Stimulated activated CD4-positive, alpha-beta T cell treated with anti-CD3 and anti-CD28 coated beads, Interleukin-1b, Interleukin-23, amount 100 ng/mL, for 1 hour (primary cell): ENCODE data around the gene MAMLD1.

ENCODE experiments used
- DNase-seq, 2 donors: peaks; one replicate each; pipeline ENCODE4 v3.0.0-alpha.2; 2020; ENCODE audit warnings: low read depth in 2 of 2

MAMLD1 gene

GRCh38 chrX:150502091-150502490, 139.0 kb downstream of the MAMLD1 start:
- DNase-seq, result no peak

- DNase-seq, result no peak
Observed at GRCh38 chrX:150502979-150503897, 140.1 kb downstream of the MAMLD1 start.

DNA sequence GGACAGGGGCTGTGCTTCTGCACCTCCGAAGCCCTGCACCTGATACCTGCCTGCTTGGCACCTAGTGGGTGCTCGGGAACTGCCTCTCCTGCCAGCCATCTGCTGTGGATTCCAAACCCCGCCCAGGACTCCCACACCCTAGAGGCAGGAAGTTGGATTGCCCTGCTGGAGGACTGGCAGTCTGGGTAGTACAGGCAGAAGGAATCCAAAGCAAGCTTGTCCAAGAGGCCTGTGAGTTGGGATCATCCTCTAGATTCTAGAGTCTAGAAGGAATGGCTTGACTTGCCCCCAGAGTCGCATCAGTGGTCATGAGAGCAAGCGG, 140.7 kb downstream of the MAMLD1 start:
- no peak for DNase-seq

GRCh38 chrX:150504397-150505182, 141.5 kb downstream of the MAMLD1 start:
- no peak for DNase-seq

- DNase-seq, result no peak
Observed at GRCh38 chrX:150506020-150506419, 142.9 kb downstream of the MAMLD1 start.

- DNase-seq, result no peak
Observed at GRCh38 chrX:150506486-150506885, 143.4 kb downstream of the MAMLD1 start.

- no peak for DNase-seq
Observed at GRCh38 chrX:150507251-150507856, 144.2 kb downstream of the MAMLD1 start.

DNA sequence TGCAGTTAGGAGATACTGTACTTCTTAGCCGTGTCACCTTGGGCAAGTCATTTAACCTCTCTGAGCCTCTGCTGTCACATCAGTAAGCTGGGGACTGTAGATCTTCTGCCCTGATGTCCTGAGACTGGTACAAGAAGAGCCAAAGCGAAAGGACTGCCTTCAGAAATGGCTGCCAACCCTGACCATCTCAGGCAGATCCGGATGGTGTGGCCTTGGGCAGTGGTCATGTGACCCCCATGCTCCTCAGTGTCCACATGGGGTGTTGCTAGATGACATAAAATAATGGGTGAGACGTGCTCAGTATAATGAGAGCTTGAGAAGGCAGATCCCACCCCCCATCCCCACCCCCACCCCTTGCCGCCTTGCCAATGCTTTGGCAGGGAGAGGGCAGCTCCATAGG, 144.9 kb downstream of the MAMLD1 start:
- no peak for DNase-seq

DNA sequence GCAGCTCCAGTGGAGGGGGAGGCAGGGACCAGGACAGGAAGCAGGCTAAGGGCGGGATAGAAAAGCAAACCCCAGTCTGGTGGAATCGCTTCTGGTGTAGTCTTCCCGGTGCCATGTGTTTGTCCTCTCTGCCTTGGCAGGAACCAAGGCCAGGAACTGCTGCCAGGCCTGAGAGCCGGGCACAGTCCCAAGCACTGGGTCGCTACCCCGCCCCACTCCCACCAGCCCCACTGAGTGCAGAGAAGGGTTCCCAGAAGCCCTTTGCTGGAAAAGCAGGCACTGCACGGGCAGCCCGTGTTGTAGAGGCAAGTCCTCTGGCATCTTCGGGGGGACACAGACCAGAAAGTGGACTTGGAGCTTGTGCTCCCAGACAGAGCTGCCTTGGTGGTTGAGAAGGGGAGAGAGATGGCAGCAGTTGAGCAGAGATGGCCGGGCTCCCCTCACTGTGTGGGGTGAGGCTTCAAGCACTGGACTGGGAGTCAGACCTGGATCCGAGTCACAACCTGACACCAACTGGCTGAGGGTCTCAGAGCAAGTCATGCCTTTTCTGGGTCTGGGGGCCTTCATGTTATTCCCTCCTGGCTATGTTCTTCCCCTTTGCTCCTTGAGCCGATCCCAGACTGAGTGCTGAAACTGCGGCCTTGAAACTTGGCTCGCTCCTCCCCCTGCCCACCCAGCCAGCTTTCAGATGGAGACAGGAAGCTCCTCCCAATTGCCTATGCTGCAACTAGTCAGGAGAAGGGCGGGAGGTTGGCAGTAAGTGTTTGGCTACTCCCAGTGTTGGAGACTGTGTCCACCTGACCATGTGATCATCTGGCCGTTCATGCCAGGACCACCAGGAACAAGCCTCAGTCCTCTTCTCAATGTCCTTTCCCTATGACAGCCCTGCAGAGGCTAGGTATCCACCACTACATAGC, 145.6 kb downstream of the MAMLD1 start:
- DNase-seq, result no peak

- no peak for DNase-seq
Observed at GRCh38 chrX:150509703-150510102, 146.6 kb downstream of the MAMLD1 start.

DNA sequence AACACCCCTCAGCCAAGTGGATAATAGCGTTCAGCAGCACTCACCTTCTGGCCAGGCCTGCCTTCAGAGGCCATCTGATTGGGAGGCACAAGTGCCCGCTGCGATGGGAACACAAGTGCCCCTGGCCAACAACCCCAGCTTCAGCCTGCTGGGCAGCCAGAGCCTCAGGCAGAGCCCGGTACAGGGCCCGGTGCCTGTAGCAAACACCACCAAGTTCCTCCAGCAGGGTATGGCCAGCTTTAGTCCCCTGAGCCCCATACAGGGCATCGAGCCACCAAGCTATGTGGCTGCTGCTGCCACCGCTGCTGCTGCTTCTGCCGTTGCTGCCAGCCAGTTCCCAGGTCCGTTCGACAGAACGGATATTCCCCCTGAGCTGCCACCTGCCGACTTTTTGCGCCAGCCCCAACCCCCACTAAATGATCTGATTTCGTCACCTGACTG, 149.4 kb downstream of the MAMLD1 start:
- DNase-seq, result no peak

DNA sequence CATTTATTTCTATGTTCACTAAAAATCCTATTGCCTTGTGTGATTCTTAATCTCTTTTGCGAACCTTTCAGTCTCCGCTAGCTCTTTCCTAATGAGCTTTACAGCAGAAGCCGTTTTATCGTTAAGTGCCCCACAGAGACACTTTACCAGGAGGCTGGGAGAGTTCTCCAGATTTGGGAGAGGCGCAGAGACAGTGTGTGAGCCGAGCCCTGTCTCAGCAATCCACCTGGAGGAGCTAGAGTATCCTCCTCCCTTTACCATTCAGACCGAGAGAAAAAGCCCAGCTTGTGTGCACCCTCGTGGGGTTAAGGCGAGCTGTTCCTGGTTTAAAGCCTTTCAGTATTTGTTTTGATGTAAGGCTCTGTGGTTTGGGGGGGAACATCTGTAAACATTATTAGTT, 150.4 kb downstream of the MAMLD1 start:
- DNase-seq, result no peak

DNA sequence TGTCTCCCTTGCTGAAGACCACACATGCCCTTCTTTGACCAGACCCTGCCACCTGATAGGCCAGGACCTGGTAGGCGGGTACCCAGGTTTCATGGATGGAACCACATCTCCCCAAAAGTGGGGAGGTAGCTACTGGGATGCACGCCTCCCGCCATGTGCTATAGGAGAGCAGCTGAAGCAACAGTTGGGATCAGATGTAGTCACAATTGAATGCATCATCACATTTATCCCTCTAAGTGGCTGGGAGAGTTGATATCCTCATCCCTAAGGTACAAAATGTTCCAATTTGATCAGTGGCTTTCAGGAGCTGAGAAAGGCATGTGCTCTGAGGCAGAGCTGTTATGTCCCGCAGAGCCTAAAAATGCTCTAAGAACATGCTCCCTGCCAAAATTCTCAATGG, 151.3 kb downstream of the MAMLD1 start:
- DNase-seq, result no peak

DNA sequence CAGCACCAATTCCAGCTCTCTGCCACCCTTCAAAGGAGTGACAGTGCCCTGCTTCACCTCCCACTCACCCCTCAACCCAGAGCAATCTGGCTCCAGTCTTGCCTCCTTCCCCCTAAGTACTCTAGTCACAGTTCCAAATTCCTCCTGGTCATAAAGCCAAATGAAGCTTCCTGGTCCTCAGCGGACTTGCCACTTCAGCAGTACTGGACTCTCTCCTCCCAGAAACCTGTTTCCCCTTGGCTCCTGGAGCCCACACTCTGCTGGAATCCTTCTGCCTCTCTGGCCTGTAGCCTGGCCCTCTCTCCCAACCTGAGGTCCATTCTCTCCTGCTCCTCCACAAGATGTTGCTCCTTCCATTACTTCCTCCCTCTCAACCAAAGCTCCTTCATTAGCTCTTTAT, 152.7 kb downstream of the MAMLD1 start:
- no peak for DNase-seq

GRCh38 chrX:150517303-150517910, 154.3 kb downstream of the MAMLD1 start:
- no peak for DNase-seq

- no peak for DNase-seq
Observed at GRCh38 chrX:150522494-150522893, 159.4 kb downstream of the MAMLD1 start.

- no peak for DNase-seq
Observed at GRCh38 chrX:150525061-150525919, 162.2 kb downstream of the MAMLD1 start.

- no peak for DNase-seq
Observed at GRCh38 chrX:150526692-150527091, 163.6 kb downstream of the MAMLD1 start.

DNA sequence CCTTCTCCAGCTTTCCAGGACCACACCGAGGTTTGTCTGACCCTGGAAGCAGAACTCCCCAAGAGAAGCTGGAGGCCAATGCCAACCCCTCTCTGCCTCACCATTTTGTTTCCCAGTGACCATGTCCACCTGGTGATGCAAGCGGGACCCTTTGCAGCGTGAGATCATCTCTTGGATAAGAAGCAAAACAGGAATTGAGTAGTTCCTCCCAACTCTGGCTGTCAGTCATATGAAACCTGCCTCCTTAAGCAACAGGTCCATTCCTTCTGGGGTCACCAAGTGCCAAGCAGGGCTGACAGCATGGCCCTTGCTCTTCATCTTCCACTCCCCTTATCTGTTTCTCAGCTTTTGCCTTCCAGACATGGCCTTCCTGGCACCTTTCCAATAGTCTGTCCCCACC, 164.0 kb downstream of the MAMLD1 start:
- no peak for DNase-seq

GRCh38 chrX:150529587-150529986, 166.5 kb downstream of the MAMLD1 start:
- no peak for DNase-seq
